T-helper 22 cell (primary cell): ENCODE data around the gene SOX15.
"Not testable (repeated sequence)": the region's sequence is repeated elsewhere in the genome, so short reads cannot be mapped to it uniquely, and the experiment has no call there.

ENCODE experiments used
- DNase-seq: peaks from one replicate; pipeline ENCODE4 v3.0.0-alpha.2; 2020; ENCODE audit warnings: low read depth

Gene SOX15

GRCh38 chr17:7610641-7611040 is 20.7 kb upstream of the SOX15 start:
- no peak for DNase-seq

GRCh38 chr17:7606280-7606679 is 16.4 kb upstream of the SOX15 start:
- no peak for DNase-seq

DNA sequence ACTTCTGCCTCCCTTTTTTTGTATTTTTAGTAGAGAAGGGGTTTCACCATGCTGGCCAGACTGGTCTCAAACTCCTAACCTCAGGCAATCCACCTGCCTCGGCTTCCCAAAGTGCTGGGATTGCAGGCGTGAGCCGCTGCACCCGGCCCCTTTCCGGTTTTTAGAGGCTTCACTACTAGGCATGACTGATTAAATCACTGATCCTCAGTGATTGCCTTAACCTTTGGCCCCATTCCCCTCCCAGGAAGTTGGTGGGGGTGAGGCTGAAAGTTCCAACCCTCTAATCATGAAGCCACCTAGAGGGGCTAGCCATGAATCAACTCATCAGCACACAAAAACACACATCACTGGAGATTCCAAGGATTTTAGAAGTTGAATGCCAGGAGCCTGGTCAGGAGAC is 7.7 kb upstream of the SOX15 start:
- not testable (repeated sequence) for DNase-seq

- no peak for DNase-seq
These were observed 3.4 kb upstream of the SOX15 start for GRCh38 chr17:7593296-7593695.

GRCh38 chr17:7592422-7593021 is 2.6 kb upstream of the SOX15 start:
- DNase-seq = no peak

DNA sequence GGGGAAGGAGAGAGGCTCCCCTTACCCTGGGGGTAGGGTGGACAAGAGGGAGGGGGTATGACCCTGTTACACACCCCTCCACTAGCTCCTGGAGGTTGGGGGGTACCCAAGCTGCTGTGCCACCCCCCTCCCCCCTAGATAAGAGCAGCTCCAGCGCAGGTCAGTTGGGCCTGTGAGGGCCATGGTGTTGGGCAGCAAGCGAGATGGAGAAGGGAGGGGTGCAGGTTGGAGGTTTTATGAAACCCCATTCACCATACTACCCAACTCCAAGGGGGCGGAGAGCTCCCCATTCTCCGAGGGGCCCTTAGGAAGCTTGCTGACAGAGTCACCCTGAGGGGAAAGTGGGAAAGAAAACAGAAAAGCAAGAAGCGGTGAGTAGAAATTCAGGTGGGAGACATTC is 1.7 kb upstream of the SOX15 start:
- DNase-seq = no peak

DNA sequence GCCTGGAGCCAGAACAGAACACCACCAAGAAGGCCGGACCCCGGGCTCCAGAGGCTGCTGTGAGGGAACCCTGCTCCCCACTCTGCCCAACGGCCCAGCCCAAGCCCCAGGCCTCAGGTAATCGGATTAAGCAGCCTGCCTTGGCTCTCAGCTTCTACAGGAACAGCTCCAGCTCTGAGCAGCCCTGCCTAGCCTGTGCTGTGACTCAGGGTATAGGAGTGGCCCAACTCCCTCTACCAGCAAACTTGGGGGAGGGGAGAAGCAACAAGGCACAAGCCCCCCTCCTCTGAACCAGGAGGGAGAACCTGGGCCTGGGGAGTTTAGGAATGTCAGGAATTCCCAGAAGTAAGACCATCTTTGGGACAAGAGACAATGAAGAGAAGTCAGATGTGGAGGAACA is 849 bp upstream of the SOX15 start:
- DNase-seq = no peak

DNA sequence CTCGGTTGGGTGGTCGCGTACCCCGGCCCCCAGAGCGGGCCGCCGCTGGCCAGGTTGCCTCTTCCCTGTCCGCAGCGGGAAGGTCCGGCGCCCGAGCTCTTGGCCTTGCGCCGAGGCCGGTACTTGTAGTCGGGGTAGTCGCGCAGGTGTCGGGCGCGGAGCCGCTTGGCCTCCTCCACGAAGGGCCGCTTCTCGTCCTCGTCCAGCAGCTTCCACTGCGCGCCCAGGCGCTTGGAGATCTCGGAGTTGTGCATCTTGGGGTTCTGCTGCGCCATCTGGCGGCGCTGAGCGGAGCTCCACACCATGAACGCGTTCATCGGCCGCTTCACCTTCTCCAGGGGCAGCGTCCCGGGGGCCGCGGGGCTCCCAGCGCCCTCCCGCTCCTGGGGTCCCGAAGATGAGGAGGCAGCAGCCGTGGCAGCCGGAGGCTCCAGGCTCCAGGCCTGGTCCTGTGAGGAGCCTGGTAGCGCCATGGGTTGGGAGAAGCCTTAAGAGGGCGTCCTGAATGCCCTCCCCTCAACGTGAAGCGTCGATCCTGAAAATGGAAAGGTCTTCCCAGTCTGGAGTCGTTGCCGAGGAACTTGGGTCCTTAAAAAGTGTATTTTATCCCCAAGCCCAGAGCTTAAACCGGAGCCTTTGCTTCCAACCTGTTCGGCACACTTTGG is 558 bp downstream of the SOX15 start:
- DNase-seq = peak; percentile 18

DNA sequence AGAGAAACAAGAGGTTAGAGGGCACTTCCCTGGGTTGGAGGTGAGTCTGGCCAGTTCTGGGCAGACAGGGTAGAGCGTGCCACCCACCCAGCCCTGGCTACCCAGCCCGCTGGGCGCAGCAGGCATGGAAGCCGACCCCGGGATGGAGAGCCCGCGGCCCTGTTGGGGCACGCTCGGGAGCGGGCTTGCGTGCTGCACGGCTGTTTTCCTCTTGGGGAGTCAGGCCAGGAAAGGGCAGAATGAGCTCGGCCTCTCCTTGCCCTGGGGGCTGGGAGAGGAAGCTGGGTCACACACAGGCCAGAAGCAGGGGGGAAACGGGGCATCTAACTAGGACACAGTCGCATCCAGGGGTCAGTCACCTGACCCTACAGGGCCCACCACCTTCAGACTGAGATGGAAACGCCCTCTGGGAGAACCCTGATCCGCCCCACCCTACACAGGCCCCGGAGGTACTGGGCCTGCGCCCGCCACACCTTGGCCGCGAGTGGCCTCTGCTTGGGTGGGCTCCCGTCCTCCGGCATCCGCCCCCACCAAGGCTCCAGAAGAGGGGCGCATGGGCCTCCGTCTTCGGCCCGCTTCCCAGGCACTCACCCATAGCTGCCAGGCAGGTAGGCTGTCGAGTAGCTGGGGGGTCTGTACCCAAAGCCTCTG is 1.2 kb downstream of the SOX15 start:
- DNase-seq = no peak

GRCh38 chr17:7587420-7588151 is 2.3 kb downstream of the SOX15 start:
- no peak for DNase-seq

- no peak for DNase-seq
These were observed 3.0 kb downstream of the SOX15 start for GRCh38 chr17:7586673-7587419.

DNA sequence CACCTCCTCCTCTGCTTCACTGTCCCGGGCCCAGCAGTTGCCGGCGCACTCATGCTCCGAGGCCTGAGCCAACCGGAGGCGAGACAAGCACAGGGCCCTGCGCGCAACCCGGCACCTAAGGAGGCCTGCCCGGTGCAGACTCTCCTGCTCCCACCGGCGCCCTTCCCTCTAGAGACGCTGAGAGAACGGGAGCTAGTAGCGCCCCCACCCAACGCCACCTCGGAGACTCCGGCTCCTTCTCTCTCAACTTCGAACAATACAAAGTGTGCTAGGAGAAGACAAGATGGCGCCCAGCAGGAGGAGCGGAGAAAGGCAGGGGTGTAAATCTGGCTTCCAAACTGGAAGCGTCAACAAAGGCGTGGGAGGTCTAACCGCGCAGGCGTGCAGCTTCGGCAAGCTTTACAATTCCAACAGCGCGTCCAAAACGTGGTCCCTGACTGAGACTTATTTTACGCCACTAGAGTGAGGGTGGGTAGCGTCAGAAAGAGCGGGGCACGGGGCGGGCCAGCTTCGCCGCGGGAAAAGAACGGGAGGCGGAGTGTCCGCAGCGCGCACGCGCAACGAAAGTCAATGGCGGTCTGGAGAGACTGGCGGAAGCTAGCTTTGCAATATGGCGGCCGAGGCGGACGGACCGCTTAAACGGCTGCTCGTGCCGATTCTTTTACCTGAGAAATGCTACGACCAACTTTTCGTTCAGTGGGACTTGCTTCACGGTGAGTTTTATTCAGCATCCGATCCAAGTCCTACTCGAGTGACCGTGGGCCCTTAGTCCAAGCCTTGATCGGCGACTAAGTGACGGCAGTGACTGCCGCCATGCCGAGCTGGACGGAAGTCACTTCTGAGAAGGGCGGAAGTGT is 6.4 kb downstream of the SOX15 start, which contains the start of gene MPDU1:
TSS of gene MPDU1 (plus strand) at position 600 of the 857 bp plus-strand sequence. CDS start at position 611, 11 bp downstream.
- DNase-seq = peak; percentile 87

DNA sequence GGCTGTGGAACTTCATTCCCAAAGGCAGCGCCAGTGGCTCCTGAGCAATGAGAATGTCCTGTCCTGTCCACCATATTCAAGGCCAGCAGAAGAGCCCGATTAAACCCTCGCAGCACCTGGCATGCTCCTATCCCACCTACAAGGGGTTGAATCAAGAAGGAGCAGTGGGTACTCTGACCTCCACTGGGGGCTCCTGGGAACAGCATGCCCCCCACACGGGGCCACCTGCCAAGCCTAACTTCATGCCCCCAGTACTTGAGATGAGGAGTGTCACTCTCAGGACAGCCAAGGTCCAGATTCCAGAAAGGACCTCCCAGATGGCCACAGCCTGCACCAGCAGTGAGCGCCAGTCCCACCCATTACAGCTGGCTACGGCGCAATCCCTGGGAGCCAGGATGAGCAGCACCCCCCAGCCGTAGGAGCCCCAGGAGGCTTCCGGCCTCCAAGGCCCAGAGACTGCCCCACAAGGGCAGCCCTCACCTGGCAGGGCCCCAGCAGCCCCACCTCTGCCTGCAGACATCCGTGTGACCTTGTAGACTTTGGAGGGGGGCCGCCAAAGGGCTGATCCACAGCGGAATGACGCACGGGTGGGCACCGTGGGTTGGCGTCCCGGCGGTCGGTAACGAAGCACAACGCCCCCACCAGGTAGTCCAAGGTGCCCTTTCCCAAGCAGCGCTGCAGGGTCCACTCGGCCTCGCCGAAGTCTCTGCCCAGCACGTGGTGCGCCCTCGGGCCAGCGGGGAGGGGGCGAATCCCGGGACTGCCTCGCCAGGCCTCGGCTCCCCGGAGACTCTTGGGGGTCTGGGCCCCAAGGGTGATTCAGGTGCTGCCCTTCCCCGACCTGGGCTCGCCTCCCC is 7.3 kb downstream of the SOX15 start:
- no peak for DNase-seq

GRCh38 chr17:7580604-7581575 is 9.0 kb downstream of the SOX15 start:
- DNase-seq = no peak

- no peak for DNase-seq
These were observed 9.9 kb downstream of the SOX15 start for GRCh38 chr17:7579834-7580603.

GRCh38 chr17:7579001-7579833 is 10.7 kb downstream of the SOX15 start, which contains the start of gene CD68:
Gene CD68, plus strand, starts transcription at chr17:7579638. Its CDS starts 40 bp downstream, at chr17:7579678.
- DNase-seq = peak; percentile 25
